ENCODE data around the gene MYBL2.

Gene MYBL2

DNA sequence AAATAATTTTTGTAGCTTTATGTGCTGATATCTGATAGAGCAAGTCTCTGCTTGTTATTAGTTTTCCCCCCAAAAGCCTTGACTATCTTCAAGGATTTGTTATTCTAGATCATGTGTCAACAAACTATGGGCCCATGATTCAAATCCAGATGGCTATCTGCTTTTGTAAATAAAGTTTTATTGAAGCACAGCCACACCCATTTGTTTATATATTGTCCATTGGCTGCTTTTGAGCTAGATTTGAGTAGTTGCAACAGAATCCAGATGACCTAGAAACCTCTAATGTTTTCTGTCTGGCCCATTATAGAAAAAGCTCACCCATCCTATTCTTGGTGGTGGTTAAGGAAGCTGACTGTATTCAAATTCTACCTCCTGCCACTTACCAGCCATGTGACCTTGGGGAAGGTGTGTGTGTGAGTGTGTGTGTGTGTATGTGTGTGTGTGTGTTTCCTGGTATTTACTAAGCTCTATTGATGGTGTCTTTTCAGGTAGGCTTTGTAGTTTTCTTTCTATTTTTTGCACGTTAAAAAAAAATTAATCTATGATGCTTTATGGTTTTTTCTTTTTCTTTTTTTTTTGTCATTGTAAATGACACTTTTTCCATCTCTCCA is 61.2 kb downstream of the MYBL2 start:
- DNase-seq (ENCODE audit: insufficient read length, low spot score) (no peak), FAIRE-seq (peak; percentile 28)

DNA sequence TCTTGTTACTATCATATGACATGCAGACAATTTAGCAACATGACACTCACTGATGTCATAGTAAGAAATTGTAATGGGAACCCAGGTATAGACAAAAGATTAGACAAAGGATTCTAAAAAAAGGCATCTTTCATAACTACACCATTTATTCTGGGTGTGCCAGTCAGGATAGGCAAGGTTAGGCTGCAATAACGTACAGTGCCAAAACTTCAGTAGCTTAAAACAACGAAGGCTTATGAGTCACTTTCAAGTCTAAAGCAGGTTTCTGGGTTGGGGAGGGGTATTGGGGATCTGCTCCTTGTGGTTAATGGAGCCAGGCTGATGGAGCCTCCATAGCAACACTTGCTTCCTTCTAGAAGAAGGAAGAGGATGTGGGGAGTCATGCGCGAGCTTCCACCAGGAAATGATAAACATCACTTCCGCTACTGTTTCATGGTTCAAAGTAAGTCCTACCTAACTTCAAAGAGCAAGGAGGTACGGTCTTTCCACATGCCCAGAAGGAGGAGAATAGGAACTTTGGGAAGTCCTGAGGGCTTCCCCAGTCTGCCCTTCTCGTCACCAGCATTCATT is 61.9 kb downstream of the MYBL2 start:
- no peak for FAIRE-seq
- TF ChIP-seq PAX5 (IDR thresholded peaks at IDR 0.05; ENCODE audit: insufficient read depth, low read length, severe bottlenecking) (no peak), POLR2AphosphoS5 (IDR thresholded peaks at IDR 0.05; ENCODE audit: low read depth, low read length) (no peak), POU2F2 (IDR thresholded peaks at IDR 0.05; ENCODE audit: low read depth, low read length) (no peak), SPI1 (IDR thresholded peaks at IDR 0.05; ENCODE audit: low read depth, low read length) (no peak), POLR2A (IDR thresholded peaks at IDR 0.05; ENCODE audit: low read depth, low read length) (no peak), TAF1 (IDR thresholded peaks at IDR 0.05; ENCODE audit: low read depth, low read length) (no peak)
- no peak for DNase-seq (ENCODE audit: insufficient read length, low spot score)

More for the DNA sequence above, 61.2 kb downstream of the MYBL2 start:
- TF ChIP-seq POU2F2 (IDR thresholded peaks at IDR 0.05; ENCODE audit: low read depth, low read length) (no peak), POLR2AphosphoS5 (IDR thresholded peaks at IDR 0.05; ENCODE audit: low read depth, low read length) (no peak), POLR2A (IDR thresholded peaks at IDR 0.05; ENCODE audit: low read depth, low read length) (no peak)

DNA sequence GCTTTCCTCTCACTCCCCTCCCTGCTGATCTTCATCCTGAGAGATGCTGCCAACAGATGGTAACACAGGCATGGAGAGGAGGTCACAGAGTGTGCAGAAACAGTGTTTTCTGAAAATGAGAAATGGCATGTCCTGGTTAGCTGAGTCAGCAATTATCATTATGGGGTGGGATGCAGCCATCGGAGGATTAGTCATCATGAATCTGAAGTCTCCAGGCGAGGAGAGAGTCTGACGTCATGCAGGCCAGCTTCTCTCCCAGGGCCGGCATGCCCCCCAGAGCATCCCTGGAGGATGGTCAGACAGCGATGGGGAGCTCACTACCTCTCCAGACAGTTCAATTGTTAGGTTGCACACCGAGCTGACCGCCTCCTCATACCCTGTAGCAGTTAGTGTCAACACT is 64.6 kb downstream of the MYBL2 start:
- no peak for DNase-seq (ENCODE audit: insufficient read length, low spot score)

DNA sequence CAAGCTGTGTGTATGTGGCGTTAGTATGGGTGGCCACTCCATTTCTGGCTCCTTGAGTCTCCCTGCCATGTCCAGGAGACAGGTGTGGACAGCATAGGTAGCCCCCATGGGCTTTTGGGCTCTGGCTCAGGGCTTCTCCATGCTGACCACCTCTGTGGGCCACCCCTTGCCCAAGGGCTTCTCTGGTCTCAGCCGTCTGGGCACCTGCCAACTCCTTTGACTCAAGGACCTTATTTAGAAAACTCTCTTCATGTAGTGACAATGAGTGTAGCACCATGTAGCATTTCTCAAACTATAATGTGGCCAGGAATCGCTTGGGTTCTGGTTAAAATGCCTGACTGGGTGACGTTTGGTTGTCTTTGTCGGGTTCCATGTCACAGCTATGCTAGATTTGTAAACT is 65.0 kb downstream of the MYBL2 start:
- FAIRE-seq (no peak), DNase-seq (ENCODE audit: insufficient read length, low spot score) (no peak)

More for the DNA sequence above, 64.6 kb downstream of the MYBL2 start:
- TF ChIP-seq POLR2A (IDR thresholded peaks at IDR 0.05; ENCODE audit: low read depth, low read length), result no peak
- TF ChIP-seq SPI1 (IDR thresholded peaks at IDR 0.05; ENCODE audit: low read depth, low read length), result no peak
- no peak for TF ChIP-seq TAF1 (IDR thresholded peaks at IDR 0.05; ENCODE audit: low read depth, low read length)
- TF ChIP-seq POU2F2 (IDR thresholded peaks at IDR 0.05; ENCODE audit: low read depth, low read length), result no peak
- no peak for TF ChIP-seq PAX5 (IDR thresholded peaks at IDR 0.05; ENCODE audit: insufficient read depth, low read length, severe bottlenecking)
- no peak for TF ChIP-seq POLR2AphosphoS5 (IDR thresholded peaks at IDR 0.05; ENCODE audit: low read depth, low read length)
- FAIRE-seq, result no peak

GRCh38 chr20:43736588-43737158 is 69.8 kb downstream of the MYBL2 start:
- peak; percentile 62 for DNase-seq (ENCODE audit: insufficient read length, low spot score)
- peak; percentile 90 for FAIRE-seq
- TF ChIP-seq SPI1 (IDR thresholded peaks at IDR 0.05; ENCODE audit: low read depth, low read length), result peak; percentile 50
- no peak for TF ChIP-seq POLR2A (IDR thresholded peaks at IDR 0.05; ENCODE audit: low read depth, low read length)

More for the DNA sequence above, 65.0 kb downstream of the MYBL2 start:
- TF ChIP-seq POLR2A (IDR thresholded peaks at IDR 0.05; ENCODE audit: low read depth, low read length) (no peak), POLR2AphosphoS5 (IDR thresholded peaks at IDR 0.05; ENCODE audit: low read depth, low read length) (no peak), POU2F2 (IDR thresholded peaks at IDR 0.05; ENCODE audit: low read depth, low read length) (no peak), SPI1 (IDR thresholded peaks at IDR 0.05; ENCODE audit: low read depth, low read length) (no peak), PAX5 (IDR thresholded peaks at IDR 0.05; ENCODE audit: insufficient read depth, low read length, severe bottlenecking) (no peak), TAF1 (IDR thresholded peaks at IDR 0.05; ENCODE audit: low read depth, low read length) (no peak)

GRCh38 chr20:43737925-43738324 is 71.0 kb downstream of the MYBL2 start:
- FAIRE-seq (no peak), DNase-seq (ENCODE audit: insufficient read length, low spot score) (no peak)
- TF ChIP-seq SPI1 (IDR thresholded peaks at IDR 0.05; ENCODE audit: low read depth, low read length), result no peak
- no peak for TF ChIP-seq POLR2A (IDR thresholded peaks at IDR 0.05; ENCODE audit: low read depth, low read length)
- no peak for TF ChIP-seq TAF1 (IDR thresholded peaks at IDR 0.05; ENCODE audit: low read depth, low read length)
- TF ChIP-seq POLR2AphosphoS5 (IDR thresholded peaks at IDR 0.05; ENCODE audit: low read depth, low read length), result no peak
- no peak for TF ChIP-seq POU2F2 (IDR thresholded peaks at IDR 0.05; ENCODE audit: low read depth, low read length)
- no peak for TF ChIP-seq PAX5 (IDR thresholded peaks at IDR 0.05; ENCODE audit: insufficient read depth, low read length, severe bottlenecking)

DNA sequence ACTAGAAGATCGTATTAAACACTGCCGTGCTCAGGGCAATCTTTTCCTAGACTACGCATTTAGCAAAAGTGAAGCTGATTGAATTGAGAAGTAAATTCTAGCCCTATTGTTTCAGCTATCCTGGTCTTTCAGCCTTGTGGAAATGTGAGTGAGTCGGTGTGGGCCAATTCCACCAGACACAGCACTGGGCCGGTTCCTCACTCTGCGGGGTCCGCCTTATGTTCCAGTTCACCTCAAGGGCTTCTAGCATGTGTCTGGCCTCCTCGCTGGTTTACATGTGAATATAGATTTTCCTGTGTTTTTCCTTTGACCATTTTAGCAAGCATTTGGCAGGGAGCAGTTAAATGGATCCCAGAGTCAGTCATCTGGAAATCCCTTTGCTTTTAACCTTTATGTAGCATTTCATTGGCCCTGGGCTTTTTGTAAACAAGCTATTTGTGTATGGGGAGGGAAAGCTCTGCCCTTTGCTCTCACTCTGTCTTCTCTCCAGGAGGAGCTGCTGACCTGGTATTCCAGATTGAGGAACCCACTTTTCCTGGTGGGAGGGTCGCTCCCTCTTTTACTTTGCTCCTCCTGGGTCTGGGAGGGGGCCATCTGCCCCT is 72.3 kb downstream of the MYBL2 start:
- DNase-seq (ENCODE audit: insufficient read length, low spot score), result no peak
- TF ChIP-seq TAF1 (IDR thresholded peaks at IDR 0.05; ENCODE audit: low read depth, low read length) (no peak), POLR2A (IDR thresholded peaks at IDR 0.05; ENCODE audit: low read depth, low read length) (no peak), SPI1 (IDR thresholded peaks at IDR 0.05; ENCODE audit: low read depth, low read length) (no peak), PAX5 (IDR thresholded peaks at IDR 0.05; ENCODE audit: insufficient read depth, low read length, severe bottlenecking) (no peak), POU2F2 (IDR thresholded peaks at IDR 0.05; ENCODE audit: low read depth, low read length) (no peak), POLR2AphosphoS5 (IDR thresholded peaks at IDR 0.05; ENCODE audit: low read depth, low read length) (no peak)
- FAIRE-seq, result no peak

- no peak for FAIRE-seq
- no peak for DNase-seq (ENCODE audit: insufficient read length, low spot score)
- TF ChIP-seq SPI1 (IDR thresholded peaks at IDR 0.05; ENCODE audit: low read depth, low read length), result no peak
- TF ChIP-seq POLR2AphosphoS5 (IDR thresholded peaks at IDR 0.05; ENCODE audit: low read depth, low read length), result no peak
- no peak for TF ChIP-seq POLR2A (IDR thresholded peaks at IDR 0.05; ENCODE audit: low read depth, low read length)
- TF ChIP-seq POU2F2 (IDR thresholded peaks at IDR 0.05; ENCODE audit: low read depth, low read length), result no peak
- no peak for TF ChIP-seq PAX5 (IDR thresholded peaks at IDR 0.05; ENCODE audit: insufficient read depth, low read length, severe bottlenecking)
- TF ChIP-seq TAF1 (IDR thresholded peaks at IDR 0.05; ENCODE audit: low read depth, low read length), result no peak
These were observed 73.7 kb downstream of the MYBL2 start for GRCh38 chr20:43740642-43741041.

GRCh38 chr20:43744151-43744611 is 77.3 kb downstream of the MYBL2 start:
- no peak for DNase-seq (ENCODE audit: insufficient read length, low spot score)
- TF ChIP-seq PAX5 (IDR thresholded peaks at IDR 0.05; ENCODE audit: insufficient read depth, low read length, severe bottlenecking) (no peak), SPI1 (IDR thresholded peaks at IDR 0.05; ENCODE audit: low read depth, low read length) (no peak), POU2F2 (IDR thresholded peaks at IDR 0.05; ENCODE audit: low read depth, low read length) (no peak), POLR2AphosphoS5 (IDR thresholded peaks at IDR 0.05; ENCODE audit: low read depth, low read length) (no peak), POLR2A (IDR thresholded peaks at IDR 0.05; ENCODE audit: low read depth, low read length) (no peak), TAF1 (IDR thresholded peaks at IDR 0.05; ENCODE audit: low read depth, low read length) (no peak)
- no peak for FAIRE-seq

Measured in GM12891 (cell line).